NB4 (cell line): ENCODE data around the gene OR51E2.

ENCODE experiments used
- DNase-seq: peaks from one replicate; pipeline ENCODE4 v3.0.0; 2010; ENCODE audit warnings: low read depth
- H3K4me3 ChIP-seq: one replicate; pipeline ENCODE4 v1.5.1; 2011; ENCODE audit warnings: mild to moderate bottlenecking, low read depth, low read length, moderate library complexity
- CTCF ChIP-seq: IDR thresholded peaks from one replicate; pipeline ENCODE4 v1.5.1; 2012; ENCODE audit warnings: low read depth, low read length
- MAX ChIP-seq: IDR thresholded peaks from 2 replicates; pipeline ENCODE4 v1.6.1; 2011; ENCODE audit warnings: low read depth, low read length
- MYC ChIP-seq: IDR thresholded peaks from 2 replicates; pipeline ENCODE4 v1.6.1; 2011; ENCODE audit warnings: low read depth, low read length
- POLR2A ChIP-seq: IDR thresholded peaks from 2 replicates; pipeline ENCODE4 v1.6.1; 2011; ENCODE audit warnings: mild to moderate bottlenecking; ENCODE audit not compliant: insufficient read length; ENCODE audit errors: extremely low read depth

OR51E2 gene

GRCh38 chr11:4713241-4713640, 15.6 kb upstream of the OR51E2 start:
- TF ChIP-seq MYC (no peak), CTCF (no peak), MAX (no peak), POLR2A (no peak)
- DNase-seq, result no peak
- no peak overlapping the region for H3K4me3 ChIP-seq

- DNase-seq, result peak; percentile 1
- TF ChIP-seq POLR2A (no peak), CTCF (no peak), MAX (no peak), MYC (no peak)
- H3K4me3 ChIP-seq, result no peak overlapping the region
Observed at GRCh38 chr11:4704790-4705334, 7.2 kb upstream of the OR51E2 start.

- peak; percentile 90 for DNase-seq
- H3K4me3 ChIP-seq, result no peak within 1 kb of the TSS
- TF ChIP-seq MYC (no peak), POLR2A (no peak), MAX (no peak), CTCF (no peak)
Observed at GRCh38 chr11:4704054-4704789, 6.6 kb upstream of the OR51E2 start, which contains the start of gene MMP26. Gene MMP26 (plus strand): TSS chr11:4704784.

GRCh38 chr11:4700436-4700820, 2.8 kb upstream of the OR51E2 start:
- no peak for DNase-seq
- no peak overlapping the region for H3K4me3 ChIP-seq
- no peak for TF ChIP-seq MYC
- no peak for TF ChIP-seq MAX
- TF ChIP-seq CTCF, result no peak
- TF ChIP-seq POLR2A, result no peak

- TF ChIP-seq CTCF, result no peak
- no peak for TF ChIP-seq MAX
- no peak for TF ChIP-seq MYC
- no peak for TF ChIP-seq POLR2A
- DNase-seq, result no peak
- no peak overlapping the region for H3K4me3 ChIP-seq
Observed at GRCh38 chr11:4699697-4700435, 2.2 kb upstream of the OR51E2 start.
